Measurements from ENCODE around the gene HSD11B1.

Gene HSD11B1

GRCh38 chr1:209755926-209756614, 51.4 kb downstream of the HSD11B1 start, which contains the start of gene TRAF3IP3:
TSS of gene TRAF3IP3 (plus strand) at chr1:209756053. CDS start at chr1:209760040, 3,987 bp downstream.
- in situ Hi-C loops (cut with MboI; ENCODE audit: low pct_unique_long_range_greater_than_20kb, low sequenced_read_pairs, unreplicated experiment), result no loop called here
- DNase-seq (ENCODE audit: low spot score), result peak; percentile 76
- TF ChIP-seq CTCF (IDR thresholded peaks at IDR 0.05; ENCODE audit: extremely low read depth, insufficient read depth, missing control alignments), result no peak

DNA sequence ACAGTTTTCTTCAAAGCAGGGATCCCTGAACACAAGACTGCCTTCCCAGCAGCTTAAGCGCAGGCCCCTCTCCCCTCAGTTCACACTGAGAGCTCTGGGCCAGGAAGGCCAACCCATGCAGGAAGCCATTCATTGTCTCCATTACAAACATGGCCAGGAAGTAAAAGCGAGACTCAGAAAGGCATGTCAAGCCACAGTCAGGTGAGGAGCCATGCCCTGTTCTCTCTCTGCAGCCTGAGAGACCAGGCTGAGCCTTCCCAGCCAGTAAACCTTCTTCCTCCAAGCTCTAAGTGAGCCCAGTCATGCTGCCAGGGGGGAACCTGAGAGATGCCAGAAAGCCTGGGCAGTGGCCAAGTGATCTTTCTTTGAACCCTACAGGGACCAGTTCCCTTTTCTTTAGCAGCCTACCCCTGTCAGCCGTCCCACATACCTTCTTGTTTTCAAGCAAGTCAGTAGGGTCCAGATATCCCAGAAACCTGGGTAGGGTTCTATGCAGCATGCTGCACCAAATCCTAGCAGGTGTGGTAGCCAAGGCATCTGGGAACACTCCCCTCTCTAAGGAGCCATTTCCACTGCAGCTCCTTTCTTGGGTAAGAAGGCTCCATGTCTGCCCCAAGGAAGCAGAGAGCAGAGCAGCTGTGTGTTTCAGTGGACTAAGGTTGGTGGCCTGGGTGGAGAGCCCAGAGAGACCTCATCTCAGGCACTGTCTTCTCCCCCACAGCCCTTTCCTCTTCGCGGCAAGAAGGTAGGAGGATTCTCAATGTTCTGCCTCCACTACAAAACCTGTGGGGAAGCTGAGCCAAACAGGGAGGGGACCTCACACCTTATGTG, 52.2 kb downstream of the HSD11B1 start:
- TF ChIP-seq CTCF (IDR thresholded peaks at IDR 0.05; ENCODE audit: extremely low read depth, insufficient read depth, missing control alignments), result no peak
- DNase-seq (ENCODE audit: low spot score), result peak; percentile 26
- in situ Hi-C loops (cut with MboI; ENCODE audit: low pct_unique_long_range_greater_than_20kb, low sequenced_read_pairs, unreplicated experiment), result no loop called here

DNA sequence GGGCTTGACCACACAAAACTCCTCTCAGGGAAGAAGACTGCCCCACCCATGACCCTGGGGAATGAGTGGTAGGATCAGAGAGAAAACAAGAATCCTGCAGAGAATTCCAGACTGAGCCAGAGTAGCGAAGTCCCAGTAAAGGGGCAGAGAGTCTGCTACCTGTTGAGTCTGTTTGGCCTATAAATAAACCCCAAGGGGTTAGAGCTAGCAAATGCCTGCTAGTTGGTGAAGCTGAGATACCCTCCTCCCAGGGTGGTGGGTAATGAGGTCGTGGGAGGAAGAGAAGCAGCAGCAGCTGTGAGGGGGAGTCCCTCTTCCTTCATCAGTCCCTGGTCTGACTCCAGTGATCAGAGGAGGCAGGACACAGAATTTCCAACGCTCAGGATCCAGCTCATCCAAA, 53.8 kb downstream of the HSD11B1 start:
- in situ Hi-C loops (cut with MboI; ENCODE audit: low pct_unique_long_range_greater_than_20kb, low sequenced_read_pairs, unreplicated experiment), result no loop called here
- TF ChIP-seq CTCF (IDR thresholded peaks at IDR 0.05; ENCODE audit: extremely low read depth, insufficient read depth, missing control alignments), result no peak
- DNase-seq (ENCODE audit: low spot score), result no peak

- TF ChIP-seq CTCF (IDR thresholded peaks at IDR 0.05; ENCODE audit: extremely low read depth, insufficient read depth, missing control alignments), result no peak
- no peak for DNase-seq (ENCODE audit: low spot score)
- in situ Hi-C loops (cut with MboI; ENCODE audit: low pct_unique_long_range_greater_than_20kb, low sequenced_read_pairs, unreplicated experiment), result no loop called here
Measured at GRCh38 chr1:209759829-209760359, 55.2 kb downstream of the HSD11B1 start.

DNA sequence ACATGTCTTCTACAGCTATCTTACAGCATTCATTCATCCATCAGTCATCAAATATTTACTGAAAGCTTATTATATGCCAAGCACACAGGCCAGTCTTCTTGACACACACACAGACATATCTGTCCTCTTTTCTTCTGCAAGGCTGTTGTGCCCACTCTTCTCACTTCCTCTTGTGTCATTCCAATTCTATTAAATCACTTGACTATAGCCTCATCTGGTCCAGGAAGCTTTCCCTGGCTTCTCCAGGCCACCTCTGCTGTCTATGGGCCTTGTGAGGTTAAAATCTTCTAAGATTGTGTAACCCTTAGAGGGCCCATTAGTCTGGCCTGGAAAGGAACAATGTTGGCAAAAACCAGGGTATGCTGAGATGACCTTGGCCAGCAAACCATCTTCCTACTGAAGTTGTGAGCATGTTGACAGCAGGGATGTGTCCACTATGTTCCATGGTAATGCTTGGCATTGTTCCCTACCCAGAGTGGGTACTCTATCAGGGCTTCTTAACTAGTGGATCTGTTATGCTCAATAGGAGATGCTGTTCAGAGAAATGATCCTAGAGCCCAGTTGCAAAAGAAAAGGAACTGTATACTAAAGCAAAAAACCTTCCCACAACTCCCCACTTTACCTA, 56.5 kb downstream of the HSD11B1 start:
- no peak for TF ChIP-seq CTCF (IDR thresholded peaks at IDR 0.05; ENCODE audit: extremely low read depth, insufficient read depth, missing control alignments)

GRCh38 chr1:209766051-209766450, 61.4 kb downstream of the HSD11B1 start:
- no peak for TF ChIP-seq CTCF (IDR thresholded peaks at IDR 0.05; ENCODE audit: extremely low read depth, insufficient read depth, missing control alignments)
- in situ Hi-C loops (cut with MboI; ENCODE audit: low pct_unique_long_range_greater_than_20kb, low sequenced_read_pairs, unreplicated experiment), result no loop called here
- DNase-seq (ENCODE audit: low spot score), result no peak

More for the DNA sequence above, 56.5 kb downstream of the HSD11B1 start:
- in situ Hi-C loops (cut with MboI; ENCODE audit: low pct_unique_long_range_greater_than_20kb, low sequenced_read_pairs, unreplicated experiment), result no loop called here
- no peak for DNase-seq (ENCODE audit: low spot score)

Data from GM13977 (cell line).